Activated CD8-positive, alpha-beta memory T cell treated with anti-CD3 and anti-CD28 coated beads, Interleukin-2, amount 10 ng/mL, durations not matched to agents 7 days and 5 days (primary cell): ENCODE measurements around the gene CIAO2A. TPM values are rescaled to one million over a fixed set of nuclear protein-coding genes. Genes with fewer than 3 reads are reported as not detected.

Source experiments
- ATAC-seq: fragments of 150-1000 bp; cut with Tn5 transposase; one replicate; pipeline ENCODE4 v1.10.0; 2021; ENCODE audit warnings: moderate library complexity
- CTCF ChIA-PET: fragments of 350-600 bp; sonication (Branson Sonifier 250); formaldehyde crosslinking; loops from one replicate; lab custom pipeline; 2021; ENCODE audit warnings: antibody characterized with exemption; lab: Charles Lee
- DNase-seq: peaks from one replicate; pipeline ENCODE4 v3.0.0-alpha.2; 2020
- H3K27ac Mint-ChIP-seq: one replicate; pipeline ENCODE4 v1.8.0; 2021; ENCODE audit warnings: mild to moderate bottlenecking, mixed read lengths
- H3K27me3 Mint-ChIP-seq: one replicate; pipeline ENCODE4 v1.8.0; 2021; ENCODE audit warnings: mixed read lengths
- H3K36me3 Mint-ChIP-seq: one replicate; pipeline ENCODE4 v1.8.0; 2021; ENCODE audit warnings: mild to moderate bottlenecking, mixed read lengths
- H3K4me1 Mint-ChIP-seq: one replicate; pipeline ENCODE4 v1.8.0; 2021; ENCODE audit warnings: mixed read lengths
- H3K4me3 Mint-ChIP-seq: one replicate; pipeline ENCODE4 v1.8.0; 2021; ENCODE audit warnings: mild to moderate bottlenecking, moderate library complexity, mixed read lengths
- H3K9me3 Mint-ChIP-seq: one replicate; pipeline ENCODE4 v1.8.0; 2022; ENCODE audit warnings: low read depth, mixed read lengths
- total RNA-seq, 2 experiments: library from RNA; stranded (reverse); gene quantifications; one replicate each; pipeline ENCODE4 v1.2.3, GENCODE V29; 2021

Gene CIAO2A
- total RNA-seq, 2 experiments from 2014 or later: 66.4 to 80.2 TPM

DNA sequence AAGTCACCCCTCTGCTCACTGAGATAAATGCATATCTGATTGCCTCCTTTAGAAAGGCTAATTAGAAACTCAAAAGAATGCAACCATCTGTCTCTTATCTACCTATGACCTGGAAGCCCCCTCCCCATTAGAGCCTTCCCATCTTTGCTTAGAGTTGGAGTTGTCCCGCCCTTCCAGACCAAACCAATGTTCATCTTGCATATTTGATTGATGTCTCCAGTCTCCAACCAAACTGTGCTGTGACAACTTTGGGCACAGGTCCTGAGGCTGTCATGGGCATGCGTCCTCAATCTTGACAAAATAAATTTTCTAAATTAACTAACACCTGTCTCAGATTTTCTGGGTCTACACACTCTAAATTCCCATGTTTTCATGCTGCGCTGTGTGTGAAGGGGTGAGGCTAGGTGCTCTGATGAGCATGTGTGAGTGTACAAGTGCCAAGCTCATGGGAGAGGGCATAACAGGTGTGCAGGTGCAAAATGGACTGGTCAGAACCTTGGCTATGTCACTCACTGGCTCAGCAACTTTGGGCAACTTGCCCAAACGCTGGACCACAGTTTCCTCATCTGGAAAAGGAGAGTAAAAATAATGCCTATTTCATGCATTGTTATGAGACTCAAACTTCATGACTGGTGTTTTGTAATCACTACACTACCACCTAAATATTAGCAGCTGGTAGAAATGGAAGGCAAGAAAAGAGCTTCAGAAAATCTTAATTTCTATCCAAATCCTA, 54.6 kb downstream of the CIAO2A start:
- Mint-ChIP-seq H3K4me1 (no peaks in the 10 kb centered on the region), H3K36me3 (peaks cover 8% of the 10 kb centered on the region), H3K27ac (no peak overlapping the region), H3K4me3 (no peak overlapping the region), H3K9me3 (no peaks in the 10 kb centered on the region), H3K27me3 (no peaks in the 10 kb centered on the region)
- CTCF ChIA-PET: interaction anchor here (0.8 to 1.3 kb wide), 2 partner anchors 8 to 28 kb away, joined by 3 to 4 read pairs; no protein-coding TSS in a partner anchor
- ATAC-seq (no peak), DNase-seq (no peak)

DNA sequence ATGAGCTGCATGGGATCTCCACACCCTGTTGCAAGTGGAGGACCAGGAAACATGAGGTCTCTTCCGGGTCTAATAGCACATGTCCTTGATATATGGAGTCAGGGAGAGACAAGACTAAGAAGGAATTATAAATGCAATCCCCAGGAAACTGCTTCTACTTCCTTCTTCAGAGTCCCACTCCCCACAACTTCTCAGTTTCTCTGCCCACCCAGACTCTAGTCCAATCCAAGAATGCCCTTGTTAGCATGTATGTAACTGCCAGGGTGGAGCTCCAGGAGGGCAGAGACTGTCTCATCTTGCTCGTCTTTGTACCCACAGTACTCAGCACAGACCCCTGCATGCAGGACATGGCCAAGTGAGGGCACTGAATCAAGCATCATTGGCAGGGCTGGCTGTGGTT, 55.7 kb downstream of the CIAO2A start:
- Mint-ChIP-seq H3K4me3 (no peak overlapping the region), H3K36me3 (peaks cover 8% of the 10 kb centered on the region), H3K9me3 (no peaks in the 10 kb centered on the region), H3K27ac (no peak overlapping the region), H3K27me3 (no peaks in the 10 kb centered on the region), H3K4me1 (peaks cover 1% of the 10 kb centered on the region)
- ATAC-seq (no peak), DNase-seq (no peak)
- CTCF ChIA-PET: interaction anchor here (0.6 to 1.7 kb wide), 4 partner anchors 9 to 157 kb away, joined by 3 to 8 read pairs (median 3); no protein-coding TSS in a partner anchor

DNA sequence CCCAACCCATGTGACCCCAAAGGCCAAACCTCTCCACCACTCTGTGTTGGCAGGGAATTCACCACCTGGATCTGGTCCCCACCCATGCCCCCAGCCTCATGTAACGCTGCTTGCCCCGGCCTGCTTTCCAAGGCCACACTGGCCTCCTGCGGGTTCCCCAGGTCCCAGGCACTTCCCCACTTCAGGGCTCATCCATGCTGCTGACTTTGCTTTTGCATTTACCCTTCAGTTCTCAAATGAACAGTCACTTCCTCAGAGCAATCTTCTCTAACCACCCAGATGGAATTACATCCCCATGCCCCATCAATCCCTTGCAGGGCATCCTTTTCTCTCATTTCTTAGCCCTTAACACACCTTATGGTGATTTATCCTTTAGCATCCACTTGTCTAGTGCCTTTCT, 56.5 kb downstream of the CIAO2A start:
- H3K4me3 Mint-ChIP-seq: no peak overlapping the region
- ATAC-seq: no peak
- no peaks in the 10 kb centered on the region for H3K27me3 Mint-ChIP-seq
- no peak overlapping the region for H3K27ac Mint-ChIP-seq
- H3K4me1 Mint-ChIP-seq: peaks cover 6% of the 10 kb centered on the region
- H3K36me3 Mint-ChIP-seq: peaks cover 9% of the 10 kb centered on the region
- no peaks in the 10 kb centered on the region for H3K9me3 Mint-ChIP-seq
- CTCF ChIA-PET: interaction anchor here (0.7 to 1.7 kb wide), 5 partner anchors 9 to 92 kb away, joined by 3 to 8 read pairs (median 3); no protein-coding TSS in a partner anchor
- no peak for DNase-seq

DNA sequence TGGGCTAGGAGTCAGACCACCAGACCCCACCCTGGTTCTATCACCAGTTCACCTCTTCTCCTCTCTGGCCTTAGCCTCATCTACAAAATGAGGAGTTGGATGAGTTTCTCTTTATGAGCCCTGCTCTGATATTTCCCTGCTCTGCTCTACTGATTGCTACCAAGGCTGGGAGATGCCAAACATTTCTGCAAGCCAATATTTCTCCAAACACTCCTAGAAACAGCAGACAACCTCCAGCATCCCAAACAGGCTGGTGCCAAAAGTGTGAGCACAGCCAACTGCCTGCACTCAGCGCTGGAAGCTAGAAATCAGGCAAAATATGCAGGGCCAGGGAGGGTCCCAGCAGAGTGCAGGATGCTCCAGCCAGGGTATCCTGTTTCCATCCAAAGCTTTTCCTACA, 58.1 kb downstream of the CIAO2A start:
- Mint-ChIP-seq H3K27ac (no peak overlapping the region), H3K9me3 (no peaks in the 10 kb centered on the region), H3K27me3 (no peaks in the 10 kb centered on the region), H3K4me1 (peaks cover 21% of the 10 kb centered on the region), H3K36me3 (peaks cover 10% of the 10 kb centered on the region), H3K4me3 (no peak overlapping the region)
- ATAC-seq (no peak), DNase-seq (no peak)
- CTCF ChIA-PET: no interaction called here

DNA sequence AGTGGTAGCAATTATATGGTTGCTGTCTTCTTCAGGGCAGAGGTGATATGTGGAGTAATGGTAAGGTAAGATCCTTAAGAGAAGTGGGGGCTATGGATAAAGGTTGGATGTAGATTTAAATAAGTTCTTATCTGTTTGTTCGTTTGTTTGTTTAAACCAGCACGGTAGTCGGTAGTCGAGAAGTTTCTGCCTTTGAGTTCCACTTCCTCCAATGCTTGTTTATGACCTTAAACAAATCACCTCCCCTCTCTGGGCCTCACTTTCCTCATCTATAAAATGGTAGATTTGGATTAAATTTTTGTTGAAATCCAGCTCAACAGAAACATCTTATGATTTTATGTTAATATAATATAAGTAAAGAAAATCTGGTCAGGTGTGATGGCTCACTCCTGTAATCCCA, 59.1 kb downstream of the CIAO2A start:
- Mint-ChIP-seq H3K27ac (no peak overlapping the region), H3K4me1 (peaks cover 32% of the 10 kb centered on the region), H3K36me3 (peaks cover 7% of the 10 kb centered on the region), H3K27me3 (no peaks in the 10 kb centered on the region), H3K4me3 (no peak overlapping the region), H3K9me3 (no peaks in the 10 kb centered on the region)
- ATAC-seq: no peak
- CTCF ChIA-PET: no interaction called here
- DNase-seq: no peak

DNA sequence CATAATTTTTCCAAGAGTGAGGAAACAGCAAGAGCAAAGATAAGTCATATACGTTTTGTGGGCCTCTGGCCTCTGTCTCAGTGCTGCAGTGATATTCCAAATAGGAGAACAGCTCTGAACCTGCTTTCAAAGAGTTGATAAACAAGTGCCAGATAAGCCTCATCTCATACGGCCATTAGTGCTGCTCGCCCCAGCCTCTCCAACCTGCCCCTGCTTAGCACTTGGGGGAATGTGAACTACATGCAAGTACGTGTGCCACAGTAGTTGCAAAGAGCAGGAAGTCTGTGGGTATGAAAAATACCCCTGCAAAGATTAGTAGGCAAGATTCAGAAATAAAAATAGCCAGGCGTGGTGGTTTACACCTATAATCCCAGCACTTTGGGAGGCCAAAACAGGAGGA, 61.3 kb downstream of the CIAO2A start:
- Mint-ChIP-seq H3K9me3 (no peaks in the 10 kb centered on the region), H3K27me3 (no peaks in the 10 kb centered on the region), H3K36me3 (peaks cover 7% of the 10 kb centered on the region), H3K4me3 (no peak overlapping the region), H3K27ac (peak overlapping the region; percentile 29), H3K4me1 (peaks cover 50% of the 10 kb centered on the region)
- DNase-seq (no peak), ATAC-seq (no peak)
- CTCF ChIA-PET: interaction anchor here (4.8 kb wide), 1 partner anchor 13 kb away, joined by 37 read pairs; the partner anchor contains the start of gene DAPK2

DNA sequence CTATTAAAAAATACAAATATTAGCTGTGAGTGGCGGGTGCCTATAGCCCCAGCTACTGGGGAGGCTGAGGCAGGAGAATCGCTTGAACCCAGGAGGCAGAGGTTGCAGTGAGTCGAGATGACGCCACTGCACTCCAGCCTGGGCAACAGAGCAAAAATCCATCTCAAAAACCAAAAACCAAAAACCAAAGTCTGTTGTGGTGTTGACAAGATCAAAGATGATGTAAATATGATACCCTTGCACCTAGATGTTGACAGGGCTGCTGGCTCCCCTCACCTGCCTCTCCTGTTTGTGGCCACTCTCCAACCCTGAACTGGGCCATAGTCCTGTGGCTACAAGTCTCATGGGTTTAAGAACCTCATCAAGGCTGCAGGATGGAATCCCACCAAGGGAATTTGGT, 63.5 kb downstream of the CIAO2A start:
- DNase-seq (peak; percentile 55), ATAC-seq (peak; percentile 52)
- Mint-ChIP-seq H3K9me3 (no peaks in the 10 kb centered on the region), H3K36me3 (peaks cover 7% of the 10 kb centered on the region), H3K27ac (peak overlapping the region; percentile 81), H3K4me1 (peaks cover 59% of the 10 kb centered on the region), H3K27me3 (no peaks in the 10 kb centered on the region), H3K4me3 (peak overlapping the region; percentile 65)
- CTCF ChIA-PET: interaction anchor here (0.5 to 4.8 kb wide), 11 partner anchors 12 to 420 kb away, joined by 3 to 37 read pairs (median 4); partner anchors contain the start of genes CIAO2A and DAPK2

DNA sequence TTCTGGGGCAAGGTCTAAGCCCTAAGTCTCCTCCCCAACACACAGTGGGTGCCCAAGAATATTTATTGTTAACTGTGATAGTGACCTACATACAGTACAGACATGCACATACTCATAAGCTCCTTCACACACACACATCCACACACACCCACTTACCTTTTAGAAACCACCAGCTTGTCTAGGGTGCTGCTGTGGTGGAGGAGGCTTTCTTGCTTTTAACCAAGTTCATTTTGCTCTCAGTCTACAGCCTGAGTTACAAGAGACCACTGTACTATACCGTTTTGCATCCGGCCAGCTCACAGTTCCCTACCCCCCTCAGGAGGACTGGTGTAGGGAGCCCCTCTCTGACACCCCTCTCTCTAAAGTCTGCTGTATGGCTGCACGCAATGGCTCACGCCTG, 64.0 kb downstream of the CIAO2A start:
- Mint-ChIP-seq H3K9me3 (no peaks in the 10 kb centered on the region), H3K27me3 (no peaks in the 10 kb centered on the region), H3K27ac (peak overlapping the region; percentile 81), H3K4me3 (peak overlapping the region; percentile 65), H3K4me1 (peaks cover 63% of the 10 kb centered on the region), H3K36me3 (peaks cover 7% of the 10 kb centered on the region)
- peak; percentile 81 for ATAC-seq
- CTCF ChIA-PET: interaction anchor here (0.5 to 4.8 kb wide), 15 partner anchors 10 to 419 kb away, joined by 3 to 37 read pairs (median 3); partner anchors contain the start of genes CIAO2A and DAPK2
- peak; percentile 82 for DNase-seq

DNA sequence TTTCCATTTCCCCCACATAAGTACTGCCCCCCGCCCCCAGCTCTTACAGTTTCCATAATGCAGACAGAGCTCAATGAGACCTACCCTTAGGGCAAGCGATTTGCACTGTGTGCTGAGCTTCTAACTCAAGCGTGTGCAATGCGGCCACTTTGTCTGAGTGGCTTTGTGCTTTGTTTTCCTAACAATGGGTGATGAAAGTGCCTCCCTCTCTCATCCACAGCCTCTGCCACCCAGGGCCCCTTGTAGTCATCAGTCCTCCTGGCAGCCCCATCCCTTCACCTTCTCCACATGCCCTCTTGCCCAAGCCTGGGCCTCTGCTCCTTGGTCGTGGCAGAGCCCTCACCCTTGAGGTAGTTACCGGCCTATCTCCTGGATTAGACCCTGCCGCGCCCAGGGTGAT, 64.5 kb downstream of the CIAO2A start:
- H3K9me3 Mint-ChIP-seq: no peaks in the 10 kb centered on the region
- H3K27me3 Mint-ChIP-seq: no peaks in the 10 kb centered on the region
- H3K4me1 Mint-ChIP-seq: peaks cover 68% of the 10 kb centered on the region
- DNase-seq (no peak), ATAC-seq (peak; percentile 13)
- H3K4me3 Mint-ChIP-seq: peak overlapping the region; percentile 65
- peak overlapping the region; percentile 81 for H3K27ac Mint-ChIP-seq
- H3K36me3 Mint-ChIP-seq: peaks cover 7% of the 10 kb centered on the region
- CTCF ChIA-PET: interaction anchor here (0.5 to 4.8 kb wide), 13 partner anchors 10 to 419 kb away, joined by 3 to 37 read pairs (median 3); partner anchors contain the start of genes CIAO2A and DAPK2

DNA sequence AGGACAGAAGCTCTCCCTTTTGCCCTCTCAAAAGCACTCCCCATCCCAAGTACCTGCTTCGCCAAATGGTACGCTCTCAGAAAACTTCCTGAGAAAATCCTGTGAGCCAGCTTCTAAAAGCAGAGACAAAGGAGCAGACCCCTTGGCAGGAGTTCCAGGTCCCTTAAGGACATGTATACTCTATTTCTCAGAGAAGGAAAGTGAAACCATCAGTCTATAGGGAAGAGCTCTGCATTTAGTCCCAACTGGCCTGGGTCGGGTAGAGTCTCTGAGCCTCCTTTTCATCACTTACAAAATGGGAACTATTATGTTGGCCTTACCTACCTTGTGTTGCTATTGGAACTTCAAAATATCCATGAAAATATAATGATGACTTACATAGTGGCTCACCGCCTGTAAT, 67.0 kb downstream of the CIAO2A start:
- ATAC-seq (no peak), DNase-seq (no peak)
- H3K27ac Mint-ChIP-seq: peak overlapping the region; percentile 18
- peaks cover 14% of the 10 kb centered on the region for H3K36me3 Mint-ChIP-seq
- CTCF ChIA-PET: interaction anchor here (1.0 to 1.2 kb wide), 4 partner anchors 10 to 82 kb away, joined by 3 to 4 read pairs (median 4); no protein-coding TSS in a partner anchor
- H3K4me1 Mint-ChIP-seq: peaks cover 57% of the 10 kb centered on the region
- no peaks in the 10 kb centered on the region for H3K9me3 Mint-ChIP-seq
- no peaks in the 10 kb centered on the region for H3K27me3 Mint-ChIP-seq
- H3K4me3 Mint-ChIP-seq: no peak overlapping the region

DNA sequence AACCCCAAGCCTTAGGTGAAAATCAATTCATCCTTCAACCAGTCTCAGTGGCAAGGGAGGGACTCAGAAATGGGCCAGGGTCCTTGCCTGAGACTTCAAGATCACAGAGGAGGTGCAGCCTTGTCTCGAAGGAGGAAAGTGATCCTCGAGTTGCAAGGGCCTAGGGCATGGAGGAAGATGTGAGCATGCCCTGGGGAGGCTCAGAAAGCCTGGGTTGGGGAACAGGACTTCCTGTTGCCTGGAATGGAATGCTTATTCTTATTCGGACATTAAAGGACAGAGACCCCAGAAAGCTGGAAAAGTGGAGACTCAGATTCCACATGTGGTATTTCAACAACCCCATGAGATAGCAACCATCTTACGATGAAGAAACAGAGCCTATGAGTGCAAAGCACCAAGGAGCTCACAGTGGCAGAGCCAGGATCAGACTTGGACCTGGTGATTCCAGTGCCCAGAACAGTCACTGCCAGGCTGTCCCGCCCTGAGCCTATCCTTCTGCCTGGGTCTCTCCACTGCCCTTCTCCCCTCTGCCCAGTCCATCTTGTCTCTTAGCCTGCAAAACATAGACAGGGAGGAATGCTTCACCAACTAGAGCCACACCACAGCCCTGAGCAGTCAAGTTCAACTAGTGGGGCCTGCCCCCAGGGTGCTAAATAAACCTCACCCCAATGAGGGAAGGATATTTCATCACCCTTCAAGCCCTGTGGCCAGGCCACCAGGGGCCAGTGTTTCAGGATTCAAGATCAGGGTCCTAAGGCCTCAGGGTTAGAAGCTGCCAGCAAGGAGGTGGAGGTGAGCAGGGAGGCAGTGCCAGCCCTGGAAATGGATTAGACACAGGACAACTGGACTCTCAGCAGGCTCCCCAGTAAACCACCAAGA, 69.2 kb downstream of the CIAO2A start:
- no peak overlapping the region for H3K27ac Mint-ChIP-seq
- DNase-seq (no peak), ATAC-seq (no peak)
- no peaks in the 10 kb centered on the region for H3K27me3 Mint-ChIP-seq
- no peak overlapping the region for H3K4me3 Mint-ChIP-seq
- H3K4me1 Mint-ChIP-seq: peaks cover 37% of the 10 kb centered on the region
- peaks cover 6% of the 10 kb centered on the region for H3K9me3 Mint-ChIP-seq
- CTCF ChIA-PET: interaction anchor here (1.5 to 1.6 kb wide), 2 partner anchors 18 to 127 kb away, joined by 4 to 5 read pairs; no protein-coding TSS in a partner anchor
- H3K36me3 Mint-ChIP-seq: peaks cover 29% of the 10 kb centered on the region

DNA sequence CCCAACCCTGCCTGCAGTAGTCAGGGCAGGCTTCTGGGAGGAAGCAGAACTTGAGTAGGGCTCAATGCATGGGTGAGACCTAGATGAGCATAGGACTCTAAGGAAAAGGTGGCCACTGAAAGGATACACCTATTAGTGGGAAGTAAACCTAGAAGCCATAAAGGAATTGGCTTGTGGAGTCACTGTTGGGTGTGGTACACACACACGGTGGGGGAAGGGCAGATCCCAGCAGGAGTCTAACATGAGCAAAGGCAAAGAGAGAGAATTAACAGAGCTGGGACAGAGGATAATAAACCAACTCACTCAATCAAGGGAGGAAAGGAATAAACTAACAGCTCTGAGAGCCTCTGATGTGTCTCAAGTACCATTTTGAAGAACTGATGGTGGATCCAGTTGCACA, 70.4 kb downstream of the CIAO2A start:
- Mint-ChIP-seq H3K4me3 (no peak overlapping the region), H3K36me3 (peaks cover 26% of the 10 kb centered on the region), H3K4me1 (peaks cover 27% of the 10 kb centered on the region), H3K27me3 (no peaks in the 10 kb centered on the region), H3K27ac (no peak overlapping the region), H3K9me3 (peaks cover 6% of the 10 kb centered on the region)
- CTCF ChIA-PET: no interaction called here
- ATAC-seq (no peak), DNase-seq (no peak)

DNA sequence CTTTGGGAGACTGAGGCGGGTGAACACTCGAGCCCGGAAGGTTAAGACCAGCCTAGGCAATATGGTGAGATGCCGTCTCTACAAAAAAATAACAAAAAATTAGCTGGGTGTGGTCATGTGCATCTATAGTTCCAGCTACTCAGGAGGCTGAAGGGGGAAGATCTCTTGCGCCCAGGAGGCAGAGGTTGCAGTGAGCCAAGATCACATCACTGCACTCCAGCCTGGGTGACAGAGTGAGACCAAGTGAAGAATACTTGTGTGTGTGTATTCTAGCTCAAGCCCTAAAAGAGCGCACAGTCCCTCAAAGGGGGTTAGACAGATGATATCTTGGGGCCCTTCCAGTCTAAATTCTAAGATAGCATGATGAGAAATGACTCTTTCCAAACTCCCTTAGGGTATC, 71.1 kb downstream of the CIAO2A start:
- DNase-seq (no peak), ATAC-seq (no peak)
- H3K4me3 Mint-ChIP-seq: no peak overlapping the region
- H3K27me3 Mint-ChIP-seq: no peaks in the 10 kb centered on the region
- H3K9me3 Mint-ChIP-seq: peaks cover 6% of the 10 kb centered on the region
- no peak overlapping the region for H3K27ac Mint-ChIP-seq
- CTCF ChIA-PET: interaction anchor here (1.3 to 1.5 kb wide), 2 partner anchors 12 to 18 kb away, joined by 4 read pairs; no protein-coding TSS in a partner anchor
- peaks cover 30% of the 10 kb centered on the region for H3K4me1 Mint-ChIP-seq
- peaks cover 24% of the 10 kb centered on the region for H3K36me3 Mint-ChIP-seq
